Measurements from ENCODE around the gene IRF8.
"Not testable (repeated sequence)": the region's sequence is repeated elsewhere in the genome, so short reads cannot be mapped to it uniquely, and the experiment has no call there.

GRCh38 chr16:85858571-85858970 is 40.4 kb upstream of the IRF8 start:
- TF ChIP-seq, protein P1, sequence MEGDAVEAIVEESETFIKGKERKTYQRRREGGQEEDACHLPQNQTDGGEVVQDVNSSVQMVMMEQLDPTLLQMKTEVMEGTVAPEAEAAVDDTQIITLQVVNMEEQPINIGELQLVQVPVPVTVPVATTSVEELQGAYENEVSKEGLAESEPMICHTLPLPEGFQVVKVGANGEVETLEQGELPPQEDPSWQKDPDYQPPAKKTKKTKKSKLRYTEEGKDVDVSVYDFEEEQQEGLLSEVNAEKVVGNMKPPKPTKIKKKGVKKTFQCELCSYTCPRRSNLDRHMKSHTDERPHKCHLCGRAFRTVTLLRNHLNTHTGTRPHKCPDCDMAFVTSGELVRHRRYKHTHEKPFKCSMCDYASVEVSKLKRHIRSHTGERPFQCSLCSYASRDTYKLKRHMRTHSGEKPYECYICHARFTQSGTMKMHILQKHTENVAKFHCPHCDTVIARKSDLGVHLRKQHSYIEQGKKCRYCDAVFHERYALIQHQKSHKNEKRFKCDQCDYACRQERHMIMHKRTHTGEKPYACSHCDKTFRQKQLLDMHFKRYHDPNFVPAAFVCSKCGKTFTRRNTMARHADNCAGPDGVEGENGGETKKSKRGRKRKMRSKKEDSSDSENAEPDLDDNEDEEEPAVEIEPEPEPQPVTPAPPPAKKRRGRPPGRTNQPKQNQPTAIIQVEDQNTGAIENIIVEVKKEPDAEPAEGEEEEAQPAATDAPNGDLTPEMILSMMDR (IDR thresholded peaks at IDR 0.05; ENCODE audit: low read depth, low read length, poor library complexity, severe bottlenecking), result not testable (repeated sequence)
- TF ChIP-seq EZH2phosphoT487 (IDR thresholded peaks at IDR 0.05; ENCODE audit: borderline replicate concordance, low read length), result not testable (repeated sequence)

Measured in DOHH2 (cell line).